ENCODE data around the gene DBF4B. TPM values are rescaled to one million over a fixed set of nuclear protein-coding genes. Genes with fewer than 3 reads are reported as not detected.

DBF4B gene
- total RNA-seq, 4 donors from 2014 or later: 2.6 to 16.5 (median 4.1) TPM

DNA sequence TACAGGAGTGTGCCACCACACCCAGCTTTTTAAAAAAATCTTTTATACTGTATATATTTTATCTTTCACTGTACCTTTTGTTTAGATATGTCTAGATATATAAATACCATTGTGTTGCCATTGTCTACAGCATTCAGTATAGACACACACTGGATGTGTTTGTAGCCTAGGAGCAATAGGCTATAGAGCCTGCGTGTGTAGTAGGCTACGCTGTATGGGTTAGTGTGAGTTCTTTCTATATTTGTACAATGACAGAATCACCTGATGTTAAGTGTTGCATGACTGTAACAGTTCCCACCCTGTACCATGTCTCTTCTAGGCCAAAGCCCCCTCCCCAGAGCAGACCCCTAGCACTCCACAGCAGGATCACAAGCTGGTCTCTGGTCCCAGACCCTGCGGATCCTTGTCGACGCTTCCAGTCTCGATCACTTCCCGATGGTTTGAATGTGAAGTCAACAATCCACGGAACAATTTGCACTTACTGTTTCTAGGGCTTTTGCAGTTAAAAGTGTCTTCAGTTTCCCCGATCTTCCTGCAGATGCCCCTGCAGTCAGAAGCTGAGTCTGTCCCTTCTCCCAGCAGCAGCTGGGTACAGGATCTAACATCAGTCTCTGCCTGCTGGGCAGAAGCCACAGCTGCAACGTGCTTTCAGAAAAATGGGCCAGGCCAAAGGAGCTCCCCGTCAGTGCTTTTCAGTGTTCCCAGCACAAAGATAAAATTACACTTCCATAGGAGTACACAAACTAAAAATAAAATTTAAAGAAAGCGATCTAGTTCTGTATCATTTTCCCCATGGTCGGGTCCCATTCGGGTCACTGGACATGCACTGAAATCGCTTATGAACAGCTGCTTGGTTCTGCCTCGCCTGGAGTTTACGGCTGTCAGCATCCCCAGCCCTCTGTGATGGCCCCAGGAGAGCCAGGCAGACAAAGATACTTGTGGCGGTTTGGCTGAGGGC lies 85.7 kb downstream of the DBF4B start:
- Histone ChIP-seq H3K9me3 (no peaks in the 10 kb centered on the region), H3K4me1 (peaks cover 0 to 13% (median 0%) of the 10 kb centered on the region in 4 donors), H3K36me3 (no peaks in the 10 kb centered on the region), H3K4me3 (no peak overlapping the region), H3K27me3 (no peaks in the 10 kb centered on the region), H3K27ac (peak overlapping the region in 1 of 4 donors; percentile 72)
- DNase-seq: no peak
- TF ChIP-seq POLR2A (IDR thresholded peaks at IDR 0.05): no peak
- TF ChIP-seq, protein P1, sequence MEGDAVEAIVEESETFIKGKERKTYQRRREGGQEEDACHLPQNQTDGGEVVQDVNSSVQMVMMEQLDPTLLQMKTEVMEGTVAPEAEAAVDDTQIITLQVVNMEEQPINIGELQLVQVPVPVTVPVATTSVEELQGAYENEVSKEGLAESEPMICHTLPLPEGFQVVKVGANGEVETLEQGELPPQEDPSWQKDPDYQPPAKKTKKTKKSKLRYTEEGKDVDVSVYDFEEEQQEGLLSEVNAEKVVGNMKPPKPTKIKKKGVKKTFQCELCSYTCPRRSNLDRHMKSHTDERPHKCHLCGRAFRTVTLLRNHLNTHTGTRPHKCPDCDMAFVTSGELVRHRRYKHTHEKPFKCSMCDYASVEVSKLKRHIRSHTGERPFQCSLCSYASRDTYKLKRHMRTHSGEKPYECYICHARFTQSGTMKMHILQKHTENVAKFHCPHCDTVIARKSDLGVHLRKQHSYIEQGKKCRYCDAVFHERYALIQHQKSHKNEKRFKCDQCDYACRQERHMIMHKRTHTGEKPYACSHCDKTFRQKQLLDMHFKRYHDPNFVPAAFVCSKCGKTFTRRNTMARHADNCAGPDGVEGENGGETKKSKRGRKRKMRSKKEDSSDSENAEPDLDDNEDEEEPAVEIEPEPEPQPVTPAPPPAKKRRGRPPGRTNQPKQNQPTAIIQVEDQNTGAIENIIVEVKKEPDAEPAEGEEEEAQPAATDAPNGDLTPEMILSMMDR (IDR thresholded peaks at IDR 0.05): no peak

DNA sequence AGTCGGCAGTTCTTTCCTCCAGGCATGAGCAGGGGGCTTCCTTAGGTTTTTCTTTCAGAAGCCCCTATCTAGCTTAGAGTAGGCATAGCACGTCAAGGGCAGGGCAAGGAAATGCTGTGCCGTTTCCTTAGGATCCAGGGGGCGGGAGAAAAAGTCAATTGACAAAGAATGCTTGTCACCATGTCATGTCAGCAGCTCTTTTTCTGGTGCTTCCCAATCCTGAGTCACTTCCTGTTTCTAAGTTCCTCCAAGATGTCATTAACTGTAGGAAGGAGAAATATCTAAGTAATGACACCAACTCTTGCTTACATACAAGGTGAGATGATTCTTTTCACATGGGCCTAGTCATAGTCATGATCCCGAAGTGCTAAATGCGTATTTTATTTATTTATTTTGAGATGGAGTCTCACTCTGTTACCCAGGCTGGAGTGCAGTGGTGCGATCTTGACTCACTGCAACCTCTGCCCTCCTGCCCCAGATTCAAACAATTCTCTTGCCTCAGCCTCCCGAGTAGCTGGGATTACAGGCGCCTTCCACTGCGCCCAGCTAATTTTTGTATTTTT lies 86.5 kb downstream of the DBF4B start:
- TF ChIP-seq POLR2A (IDR thresholded peaks at IDR 0.05): no peak
- TF ChIP-seq, protein P1 (IDR thresholded peaks at IDR 0.05): no peak
- Histone ChIP-seq H3K27ac (peak overlapping the region in 2 of 4 donors; percentile 25 to 72), H3K27me3 (no peaks in the 10 kb centered on the region), H3K9me3 (no peaks in the 10 kb centered on the region), H3K36me3 (no peaks in the 10 kb centered on the region), H3K4me3 (no peak overlapping the region), H3K4me1 (peaks cover 0 to 13% (median 0%) of the 10 kb centered on the region in 4 donors)
- no peak for DNase-seq

DNA sequence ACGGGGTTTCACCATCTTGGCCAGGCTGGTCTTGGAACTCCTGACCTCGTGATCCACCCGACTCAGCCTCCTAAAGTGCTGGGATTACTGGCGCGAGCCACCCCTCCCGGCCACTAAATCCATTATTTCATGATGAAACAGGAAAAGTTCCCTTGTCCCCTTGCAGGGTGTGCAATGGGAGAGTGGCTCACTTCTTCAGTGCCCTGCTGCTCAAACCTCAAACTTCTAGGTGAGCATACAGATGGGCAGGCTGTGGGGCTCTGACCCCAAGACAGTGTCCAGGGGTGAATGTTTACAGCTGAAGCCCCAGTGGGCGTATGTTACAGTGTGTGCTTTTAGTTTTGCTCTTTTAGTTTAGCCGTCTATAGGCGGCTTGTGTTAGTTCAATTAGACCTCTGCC lies 87.0 kb downstream of the DBF4B start:
- Histone ChIP-seq H3K4me3 (no peak overlapping the region), H3K27ac (peak overlapping the region in 2 of 4 donors; percentile 25 to 72), H3K4me1 (peaks cover 0 to 13% (median 0%) of the 10 kb centered on the region in 4 donors), H3K9me3 (no peaks in the 10 kb centered on the region), H3K27me3 (no peaks in the 10 kb centered on the region), H3K36me3 (no peaks in the 10 kb centered on the region)
- no peak for DNase-seq
- no peak for TF ChIP-seq POLR2A (IDR thresholded peaks at IDR 0.05)
- TF ChIP-seq, protein P1 (IDR thresholded peaks at IDR 0.05): no peak

DNA sequence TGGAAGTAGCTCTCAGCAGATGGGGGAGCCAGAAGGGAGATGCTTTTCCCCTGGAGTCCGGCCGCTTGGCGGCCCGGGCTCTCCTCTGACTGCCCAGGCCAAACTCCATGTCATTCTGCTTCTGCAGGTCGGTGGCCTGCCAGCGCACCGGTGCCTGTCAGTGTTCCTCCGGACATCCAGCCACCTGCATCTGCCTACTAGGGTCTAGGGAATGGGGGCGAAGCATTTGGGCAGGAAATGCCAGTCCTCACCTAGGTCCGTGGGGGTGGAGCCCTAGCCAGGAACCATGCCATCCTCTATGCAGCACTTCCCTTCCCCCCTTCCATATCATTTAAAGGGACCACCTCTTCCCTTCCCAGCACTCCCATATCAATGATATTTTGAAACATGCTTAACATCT lies 87.5 kb downstream of the DBF4B start:
- H3K27ac ChIP-seq: peak overlapping the region in 2 of 4 donors; percentile 25 to 72
- no peak overlapping the region for H3K4me3 ChIP-seq

DNA sequence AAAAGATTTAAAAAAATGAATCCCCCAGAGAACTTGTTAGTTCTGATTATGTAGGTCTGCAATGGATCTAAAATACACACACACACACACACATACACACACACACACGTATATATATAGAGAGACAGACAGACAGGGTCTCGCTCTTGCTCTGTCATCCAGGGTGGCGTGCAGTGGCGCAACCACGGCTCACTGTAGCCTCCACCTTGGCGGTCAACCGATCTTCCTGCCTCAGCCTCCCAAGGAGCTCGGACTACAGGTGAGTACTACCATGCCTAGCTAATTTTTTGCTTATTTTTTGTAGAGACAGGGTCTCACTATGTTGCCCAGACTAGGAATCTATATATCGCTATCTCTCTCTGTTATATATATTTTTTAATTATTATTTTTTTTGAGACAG lies 88.3 kb downstream of the DBF4B start:
- peak overlapping the region in 1 of 4 donors; percentile 72 for H3K27ac ChIP-seq

More for the DNA sequence above, 87.5 kb downstream of the DBF4B start:
- Histone ChIP-seq H3K36me3 (no peaks in the 10 kb centered on the region), H3K27me3 (no peaks in the 10 kb centered on the region), H3K4me1 (peaks cover 0 to 13% (median 0%) of the 10 kb centered on the region in 4 donors), H3K9me3 (no peaks in the 10 kb centered on the region)
- no peak for DNase-seq
- TF ChIP-seq, protein P1 (IDR thresholded peaks at IDR 0.05): no peak
- TF ChIP-seq POLR2A (IDR thresholded peaks at IDR 0.05): no peak

More for the DNA sequence above, 88.3 kb downstream of the DBF4B start:
- H3K36me3 ChIP-seq: no peaks in the 10 kb centered on the region
- H3K9me3 ChIP-seq: no peaks in the 10 kb centered on the region
- no peak for DNase-seq
- TF ChIP-seq POLR2A (IDR thresholded peaks at IDR 0.05): no peak
- TF ChIP-seq, protein P1 (IDR thresholded peaks at IDR 0.05): no peak
- no peak overlapping the region for H3K4me3 ChIP-seq
- H3K27me3 ChIP-seq: no peaks in the 10 kb centered on the region
- peaks cover 0 to 13% (median 0%) of the 10 kb centered on the region in 4 donors for H3K4me1 ChIP-seq
